IMR-90 (cell line): ENCODE results near the gene TMEM130.

Source experiments
- CEBPB ChIP-seq: IDR thresholded peaks from 2 replicates; pipeline ENCODE4 v1.6.1; 2012; ENCODE audit warnings: low read depth, low read length, improper control_type of control experiment
- CTCF ChIP-seq: conservative IDR thresholded peaks from 2 replicates; pipeline ENCODE4 v1.5.1; 2012; ENCODE audit warnings: mild to moderate bottlenecking, low read depth, low read length, improper control_type of control experiment
- MAZ ChIP-seq: IDR thresholded peaks from 2 replicates; pipeline ENCODE4 v1.6.1; 2012; ENCODE audit warnings: low read depth, mild to moderate bottlenecking, low read length, improper control_type of control experiment, moderate library complexity, borderline replicate concordance
- RCOR1 ChIP-seq: IDR thresholded peaks from 2 replicates; pipeline ENCODE4 v1.6.1; 2012; ENCODE audit warnings: mild to moderate bottlenecking, low read length, improper control_type of control experiment; ENCODE audit not compliant: insufficient replicate concordance
- USF2 ChIP-seq: fragments of 150-350 bp; IDR thresholded peaks from 2 replicates; pipeline ENCODE4 v1.6.1; 2017; ENCODE audit warnings: mild to moderate bottlenecking, antibody characterized with exemption, low read length, low read depth

DNA sequence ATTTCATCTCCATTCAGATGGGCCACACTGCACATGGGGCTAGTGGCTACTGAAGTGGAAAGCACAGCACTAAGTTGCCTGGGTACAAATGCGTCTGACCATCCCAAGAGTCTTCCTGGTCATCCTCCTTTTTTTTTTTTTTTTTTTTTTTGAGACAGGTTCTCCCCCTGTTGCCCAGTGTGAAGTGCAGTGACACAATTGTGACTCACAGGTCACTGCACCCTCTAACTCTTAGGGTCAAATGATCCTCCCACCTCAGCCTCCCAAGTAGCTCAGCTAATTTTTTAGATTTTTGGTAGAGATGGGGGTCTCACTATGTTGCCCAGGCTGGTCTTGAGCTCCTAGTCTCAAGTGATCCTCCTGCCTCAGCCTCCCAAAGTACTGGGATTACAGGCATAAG, 5.1 kb upstream of the TMEM130 start:
- no peak for TF ChIP-seq CTCF
- TF ChIP-seq RCOR1: no peak
- TF ChIP-seq MAZ: no peak
- no peak for TF ChIP-seq CEBPB
- TF ChIP-seq USF2: no peak
